ENCODE data around the gene RTN1. TPM values are rescaled to one million over a fixed set of nuclear protein-coding genes. Genes with fewer than 3 reads are reported as not detected.

The RTN1 gene
- total and polyA plus RNA-seq, 10 of the 15 experiments (the other 5 are each of a cell fraction or from before 2014, with no cell fraction given): 0.03 to 0.55 (median 0.13) TPM; not detected in 4

- no peak for FAIRE-seq
Measured at GRCh38 chr14:59827401-59827800, 43.2 kb downstream of the RTN1 start.

More at GRCh38 chr14:59827401-59827800, 43.2 kb downstream of the RTN1 start:
- BruUV-seq (replicated peaks): no TSS peak
- TF ChIP-seq CHD2 (IDR thresholded peaks at IDR 0.05; ENCODE audit: borderline replicate concordance, low read depth, low read length) (no peak), IRF3 (IDR thresholded peaks at IDR 0.05) (no peak), ATF7 (IDR thresholded peaks at IDR 0.05; ENCODE audit: low read depth) (no peak), BCL11A (IDR thresholded peaks at IDR 0.05; ENCODE audit: low read depth, low read length) (no peak), HCFC1 (IDR thresholded peaks at IDR 0.05; ENCODE audit: low read length) (no peak), E2F4 (IDR thresholded peaks at IDR 0.05; ENCODE audit: low read depth, low read length) (no peak)
- TF ChIP-seq, protein P1, sequence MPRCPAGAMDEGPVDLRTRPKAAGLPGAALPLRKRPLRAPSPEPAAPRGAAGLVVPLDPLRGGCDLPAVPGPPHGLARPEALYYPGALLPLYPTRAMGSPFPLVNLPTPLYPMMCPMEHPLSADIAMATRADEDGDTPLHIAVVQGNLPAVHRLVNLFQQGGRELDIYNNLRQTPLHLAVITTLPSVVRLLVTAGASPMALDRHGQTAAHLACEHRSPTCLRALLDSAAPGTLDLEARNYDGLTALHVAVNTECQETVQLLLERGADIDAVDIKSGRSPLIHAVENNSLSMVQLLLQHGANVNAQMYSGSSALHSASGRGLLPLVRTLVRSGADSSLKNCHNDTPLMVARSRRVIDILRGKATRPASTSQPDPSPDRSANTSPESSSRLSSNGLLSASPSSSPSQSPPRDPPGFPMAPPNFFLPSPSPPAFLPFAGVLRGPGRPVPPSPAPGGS (IDR thresholded peaks at IDR 0.05; ENCODE audit: borderline replicate concordance, insufficient read depth, low read depth, low read length, poor library complexity, severe bottlenecking): no peak
- Histone ChIP-seq H3K4me3 (no peak overlapping the region), H3K27me3 (replicated peaks in 1 of 2; ENCODE audit: control insufficient read depth in 2 of 2, insufficient read depth in 2 of 2, low read length in 1 of 2) (peaks cover 0 to 2% of the 10 kb centered on the region in 2 experiments; a peak in 1 of 4 replicates), H3K27ac (ENCODE audit: control insufficient read depth, insufficient read depth) (no peak overlapping the region), H3K4me1 (ENCODE audit: control insufficient read depth, insufficient read depth, low read length) (no peaks in the 10 kb centered on the region), H3K9ac (ENCODE audit: control insufficient read depth, insufficient read depth, low read length) (no peak overlapping the region), H3K9me3 (replicated peaks; ENCODE audit: control insufficient read depth, insufficient read depth, low read length) (no peaks in the 10 kb centered on the region), H4K20me1 (ENCODE audit: control insufficient read depth, insufficient read depth) (no peaks in the 10 kb centered on the region), H2AFZ (ENCODE audit: control insufficient read depth, low read depth, low read length) (no peak overlapping the region), H3K4me2 (ENCODE audit: control insufficient read depth, insufficient read depth) (no peak overlapping the region), H3K36me3 (ENCODE audit: control insufficient read depth in 2 of 2, insufficient read depth in 2 of 2, low read length in 1 of 2) (no peaks in the 10 kb centered on the region), H3K79me2 (ENCODE audit: control insufficient read depth, insufficient read depth, low read length) (no peaks in the 10 kb centered on the region)
- SMC1A ChIA-PET (ENCODE audit: uncharacterized antibody, unreplicated experiment): interaction anchor here (0.6 kb wide), 1 partner anchor 61 kb away, joined by 3 read pairs; no protein-coding TSS in a partner anchor
- POLR2A ChIA-PET: interaction anchor here (0.5 kb wide), 1 partner anchor 1074 kb away, joined by 8 read pairs; no protein-coding TSS in a partner anchor
- intact Hi-C loops (cut with micrococcal nuclease; ENCODE audit: unreplicated experiment): no loop called here
- CTCF ChIA-PET: no interaction called here
- RAD21 ChIA-PET (ENCODE audit: unreplicated experiment): no interaction called here
- 0% methylated on average over 3 of the region's 3 CpGs for WGBS (ENCODE audit: insufficient coverage, insufficient replicate concordance, low lambda C conversion rate, missing lambda C conversion rate)
- in situ Hi-C loops (cut with MboI): no loop called here
- no peak for ATAC-seq
- DNase-seq (ENCODE audit: low read depth, low spot score): no peak
